C4-2B (cell line): ENCODE data around the gene RIMBP2.

Source experiments
- ZFX ChIP-seq: fragments of 450-650 bp; IDR thresholded peaks from 2 replicates; pipeline ENCODE4 v1.6.1; 2017
- TF ChIP-seq, protein P1 (sequence below): fragments of 450-650 bp; conservative IDR thresholded peaks from 2 replicates; pipeline ENCODE4 v1.5.1; 2017; ENCODE audit warnings: mild to moderate bottlenecking

DNA sequence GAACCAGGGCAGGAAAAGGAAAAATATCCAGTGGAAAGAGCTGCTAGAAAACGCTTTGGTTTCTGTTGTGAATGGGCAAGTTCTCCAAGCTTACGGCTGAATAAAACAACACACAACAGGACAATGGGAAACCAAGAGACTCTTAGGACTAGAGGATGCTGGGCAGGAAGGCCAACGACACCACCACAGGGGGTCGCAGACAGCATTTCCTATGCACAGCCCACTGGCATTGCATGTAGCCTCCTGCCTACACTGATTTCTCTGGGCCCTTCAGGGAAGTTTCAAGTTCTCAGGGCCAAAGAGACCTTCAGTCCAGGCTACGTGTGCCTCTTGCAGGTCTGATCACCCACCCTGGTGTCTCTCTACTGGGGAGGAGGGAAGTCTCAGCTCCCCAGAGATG lies 108.0 kb downstream of the RIMBP2 start:
- TF ChIP-seq, protein P1, sequence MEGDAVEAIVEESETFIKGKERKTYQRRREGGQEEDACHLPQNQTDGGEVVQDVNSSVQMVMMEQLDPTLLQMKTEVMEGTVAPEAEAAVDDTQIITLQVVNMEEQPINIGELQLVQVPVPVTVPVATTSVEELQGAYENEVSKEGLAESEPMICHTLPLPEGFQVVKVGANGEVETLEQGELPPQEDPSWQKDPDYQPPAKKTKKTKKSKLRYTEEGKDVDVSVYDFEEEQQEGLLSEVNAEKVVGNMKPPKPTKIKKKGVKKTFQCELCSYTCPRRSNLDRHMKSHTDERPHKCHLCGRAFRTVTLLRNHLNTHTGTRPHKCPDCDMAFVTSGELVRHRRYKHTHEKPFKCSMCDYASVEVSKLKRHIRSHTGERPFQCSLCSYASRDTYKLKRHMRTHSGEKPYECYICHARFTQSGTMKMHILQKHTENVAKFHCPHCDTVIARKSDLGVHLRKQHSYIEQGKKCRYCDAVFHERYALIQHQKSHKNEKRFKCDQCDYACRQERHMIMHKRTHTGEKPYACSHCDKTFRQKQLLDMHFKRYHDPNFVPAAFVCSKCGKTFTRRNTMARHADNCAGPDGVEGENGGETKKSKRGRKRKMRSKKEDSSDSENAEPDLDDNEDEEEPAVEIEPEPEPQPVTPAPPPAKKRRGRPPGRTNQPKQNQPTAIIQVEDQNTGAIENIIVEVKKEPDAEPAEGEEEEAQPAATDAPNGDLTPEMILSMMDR = no peak
- no peak for TF ChIP-seq ZFX
